Smooth muscle cell (in vitro differentiated cells): ENCODE results near the gene PPP5C. TPM values are rescaled to one million over a fixed set of nuclear protein-coding genes. Genes with fewer than 3 reads are reported as not detected.
A peak's percentile ranks its signal among the peaks of the same experiment; 100 is the strongest.
"Not testable (repeated sequence)": the region's sequence is repeated elsewhere in the genome, so short reads cannot be mapped to it uniquely, and the experiment has no call there.

ENCODE experiments used
- DNase-seq: peaks from one replicate; lab custom pipeline; 2025; ENCODE audit not compliant: unreplicated experiment; lab: John Stamatoyannopoulos, UW
- H2AFZ ChIP-seq: fragments of 200-600 bp; sonication (generic); 2 replicates; pipeline ENCODE4 v1.6.0; 2016; ENCODE audit warnings: antibody characterized with exemption, low read depth, mild to moderate bottlenecking
- H3F3A ChIP-seq: fragments of 200-600 bp; sonication (generic); 2 replicates; pipeline ENCODE4 v1.6.0; 2017; ENCODE audit warnings: antibody characterized with exemption, low read depth
- H3K27ac ChIP-seq: fragments of 200-600 bp; sonication (generic); 2 replicates; pipeline ENCODE4 v1.5.1; 2016; ENCODE audit warnings: low read depth, mild to moderate bottlenecking
- H3K27me3 ChIP-seq: fragments of 200-600 bp; sonication (generic); 2 replicates; pipeline ENCODE4 v1.6.1; 2016; ENCODE audit warnings: low read depth, mild to moderate bottlenecking
- H3K36me3 ChIP-seq: fragments of 200-600 bp; sonication (generic); 2 replicates; pipeline ENCODE4 v1.5.1; 2016; ENCODE audit warnings: low read depth
- H3K4me1 ChIP-seq: fragments of 200-600 bp; sonication (generic); 2 replicates; pipeline ENCODE4 v1.5.1; 2016; ENCODE audit warnings: low read depth
- H3K4me2 ChIP-seq: fragments of 200-600 bp; sonication (generic); 2 replicates; pipeline ENCODE4 v1.6.0; 2016; ENCODE audit warnings: mild to moderate bottlenecking
- H3K4me3 ChIP-seq: fragments of 200-600 bp; sonication (generic); 2 replicates; pipeline ENCODE4 v1.5.1; 2016; ENCODE audit warnings: mild to moderate bottlenecking
- H3K79me2 ChIP-seq: fragments of 200-600 bp; sonication (generic); 2 replicates; pipeline ENCODE4 v1.6.0; 2016; ENCODE audit warnings: low read depth, mild to moderate bottlenecking
- H3K9ac ChIP-seq: fragments of 200-600 bp; sonication (generic); 2 replicates; pipeline ENCODE4 v1.6.0; 2016; ENCODE audit warnings: low read depth
- H3K9me3 ChIP-seq: fragments of 200-600 bp; sonication (generic); replicated peaks from 2 replicates; pipeline ENCODE4 v1.5.1; 2016; ENCODE audit warnings: low read depth
- H4K20me1 ChIP-seq: fragments of 200-600 bp; sonication (generic); 2 replicates; pipeline ENCODE4 v1.6.0; 2016; ENCODE audit warnings: low read depth
- WGBS: methylation state at CpG from one replicate; pipeline ENCODE4 v1.1.7; 2016; ENCODE audit warnings: low lambda C conversion rate; 5-methylcytosine and 5-hydroxymethylcytosine counted together
- polyA plus RNA-seq: library from polyadenylated mRNA; unstranded; fragments of >200 nt; fragmentation: Nextera tagmentation; extraction: Ambion mirVana; gene quantifications from 2 replicates; pipeline ENCODE4 v1.2.1, GENCODE V29; 2016
- total RNA-seq: library from RNA; depleted of rRNA; stranded (reverse); fragments of >200 nt; gene quantifications from 2 replicates; pipeline ENCODE4 v1.2.3, GENCODE V29; 2014
- TF ChIP-seq, protein P1 (sequence below): fragments of 200-600 bp; sonication (generic); IDR thresholded peaks from 2 replicates; pipeline ENCODE4 v1.5.1; 2017; ENCODE audit warnings: borderline replicate concordance, mild to moderate bottlenecking, antibody characterized with exemption; ENCODE audit not compliant: insufficient read depth, poor library complexity, severe bottlenecking

The PPP5C gene
- total and polyA plus RNA-seq, 2 experiments from 2014 or later: 44.9 to 57.7 TPM

DNA sequence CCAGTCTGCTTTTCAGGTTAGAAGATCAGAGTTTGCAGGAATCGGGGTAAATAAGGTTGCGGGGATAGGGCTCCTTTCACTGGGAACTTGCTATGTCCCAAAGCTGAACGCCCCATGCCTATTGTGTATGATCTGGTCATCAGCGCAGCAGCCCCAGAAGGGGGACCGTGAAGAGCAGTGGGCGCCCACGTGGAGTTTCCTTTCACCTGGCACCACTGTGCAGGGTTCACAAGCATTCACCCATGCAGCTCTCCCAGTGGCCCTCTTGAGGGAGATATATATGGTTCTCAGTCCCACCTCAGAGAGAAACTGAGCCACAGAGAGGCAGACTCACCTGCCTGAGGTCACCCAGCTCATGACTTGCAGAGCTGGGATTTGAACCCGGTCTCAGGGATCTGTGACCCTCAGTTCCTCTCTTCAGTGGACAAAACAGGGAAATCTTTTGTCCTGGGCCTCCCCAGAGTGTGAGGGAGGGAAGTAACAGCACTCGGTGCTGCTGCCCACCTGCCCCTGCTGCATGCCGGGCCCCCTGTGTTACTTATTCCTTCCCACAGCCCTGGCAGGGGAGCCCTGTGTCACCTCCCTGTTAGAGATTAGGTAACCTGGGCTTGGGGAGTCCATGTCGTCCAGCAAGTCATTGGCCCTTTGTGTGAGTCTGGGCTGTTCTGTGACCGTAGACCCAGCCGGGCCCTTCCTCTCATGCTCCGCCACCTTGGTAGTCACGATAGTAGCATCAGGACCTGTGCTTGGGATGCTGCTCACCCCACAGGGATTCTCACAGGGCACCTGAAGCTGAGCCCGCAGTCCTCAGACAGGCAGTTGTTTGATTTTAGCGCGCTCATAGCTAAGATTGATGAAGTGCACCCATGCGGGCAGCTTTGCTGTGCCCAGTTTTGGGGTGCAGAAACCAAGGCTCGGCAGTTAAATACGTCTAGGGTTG, 27.9 kb downstream of the PPP5C start:
- H3K27ac ChIP-seq: no peak overlapping the region
- H3K79me2 ChIP-seq: peaks cover 27% of the 10 kb centered on the region
- no peaks in the 10 kb centered on the region for H3K9me3 ChIP-seq
- H3K27me3 ChIP-seq: no peaks in the 10 kb centered on the region
- 92% methylated on average over 21 of the region's 21 CpGs for WGBS
- peaks cover 7% of the 10 kb centered on the region for H3F3A ChIP-seq
- H3K4me3 ChIP-seq: no peak overlapping the region
- H2AFZ ChIP-seq: no peak overlapping the region
- DNase-seq: no peak
- H3K4me2 ChIP-seq: no peak overlapping the region
- no peak overlapping the region for H3K9ac ChIP-seq
- TF ChIP-seq, protein P1, sequence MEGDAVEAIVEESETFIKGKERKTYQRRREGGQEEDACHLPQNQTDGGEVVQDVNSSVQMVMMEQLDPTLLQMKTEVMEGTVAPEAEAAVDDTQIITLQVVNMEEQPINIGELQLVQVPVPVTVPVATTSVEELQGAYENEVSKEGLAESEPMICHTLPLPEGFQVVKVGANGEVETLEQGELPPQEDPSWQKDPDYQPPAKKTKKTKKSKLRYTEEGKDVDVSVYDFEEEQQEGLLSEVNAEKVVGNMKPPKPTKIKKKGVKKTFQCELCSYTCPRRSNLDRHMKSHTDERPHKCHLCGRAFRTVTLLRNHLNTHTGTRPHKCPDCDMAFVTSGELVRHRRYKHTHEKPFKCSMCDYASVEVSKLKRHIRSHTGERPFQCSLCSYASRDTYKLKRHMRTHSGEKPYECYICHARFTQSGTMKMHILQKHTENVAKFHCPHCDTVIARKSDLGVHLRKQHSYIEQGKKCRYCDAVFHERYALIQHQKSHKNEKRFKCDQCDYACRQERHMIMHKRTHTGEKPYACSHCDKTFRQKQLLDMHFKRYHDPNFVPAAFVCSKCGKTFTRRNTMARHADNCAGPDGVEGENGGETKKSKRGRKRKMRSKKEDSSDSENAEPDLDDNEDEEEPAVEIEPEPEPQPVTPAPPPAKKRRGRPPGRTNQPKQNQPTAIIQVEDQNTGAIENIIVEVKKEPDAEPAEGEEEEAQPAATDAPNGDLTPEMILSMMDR: no peak
- H3K36me3 ChIP-seq: no peaks in the 10 kb centered on the region
- H4K20me1 ChIP-seq: peaks cover 38% of the 10 kb centered on the region
- peaks cover 28% of the 10 kb centered on the region for H3K4me1 ChIP-seq

DNA sequence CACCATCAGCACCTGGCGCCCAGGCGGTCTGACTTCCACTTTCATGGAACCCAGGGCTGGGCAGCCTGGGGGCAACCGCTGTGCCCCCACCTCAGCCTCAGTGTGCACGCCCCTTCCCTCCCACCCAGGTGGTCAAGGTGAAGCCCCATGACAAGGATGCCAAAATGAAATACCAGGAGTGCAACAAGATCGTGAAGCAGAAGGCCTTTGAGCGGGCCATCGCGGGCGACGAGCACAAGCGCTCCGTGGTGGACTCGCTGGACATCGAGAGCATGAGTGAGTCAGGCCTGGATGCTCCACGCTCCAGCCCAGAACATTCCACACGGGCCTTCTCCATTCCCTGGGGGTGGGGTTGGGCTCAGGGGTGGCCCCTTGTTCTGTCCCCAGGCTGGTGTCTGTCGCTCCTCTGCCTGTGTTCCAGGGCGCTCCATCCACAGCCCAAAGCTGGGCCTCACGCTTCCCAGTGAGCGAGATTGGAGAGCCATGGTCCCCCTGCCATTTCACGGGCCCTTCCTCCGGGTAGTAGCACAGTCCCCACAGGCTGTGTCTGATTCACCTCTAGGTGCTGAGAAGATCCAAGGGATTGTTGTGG, 28.7 kb downstream of the PPP5C start:
- H3K9ac ChIP-seq, H3K4me2 ChIP-seq, H2AFZ ChIP-seq, H3K36me3 ChIP-seq, H3F3A ChIP-seq, H3K9me3 ChIP-seq, DNase-seq, H3K27me3 ChIP-seq, H3K4me3 ChIP-seq, H3K27ac ChIP-seq: not testable (repeated sequence)
- H3K4me1 ChIP-seq: peaks cover 28% of the 10 kb centered on the region
- H3K79me2 ChIP-seq: peaks cover 21% of the 10 kb centered on the region
- H4K20me1 ChIP-seq: peaks cover 38% of the 10 kb centered on the region
- WGBS: 93% methylated on average over 22 of the region's 22 CpGs

DNA sequence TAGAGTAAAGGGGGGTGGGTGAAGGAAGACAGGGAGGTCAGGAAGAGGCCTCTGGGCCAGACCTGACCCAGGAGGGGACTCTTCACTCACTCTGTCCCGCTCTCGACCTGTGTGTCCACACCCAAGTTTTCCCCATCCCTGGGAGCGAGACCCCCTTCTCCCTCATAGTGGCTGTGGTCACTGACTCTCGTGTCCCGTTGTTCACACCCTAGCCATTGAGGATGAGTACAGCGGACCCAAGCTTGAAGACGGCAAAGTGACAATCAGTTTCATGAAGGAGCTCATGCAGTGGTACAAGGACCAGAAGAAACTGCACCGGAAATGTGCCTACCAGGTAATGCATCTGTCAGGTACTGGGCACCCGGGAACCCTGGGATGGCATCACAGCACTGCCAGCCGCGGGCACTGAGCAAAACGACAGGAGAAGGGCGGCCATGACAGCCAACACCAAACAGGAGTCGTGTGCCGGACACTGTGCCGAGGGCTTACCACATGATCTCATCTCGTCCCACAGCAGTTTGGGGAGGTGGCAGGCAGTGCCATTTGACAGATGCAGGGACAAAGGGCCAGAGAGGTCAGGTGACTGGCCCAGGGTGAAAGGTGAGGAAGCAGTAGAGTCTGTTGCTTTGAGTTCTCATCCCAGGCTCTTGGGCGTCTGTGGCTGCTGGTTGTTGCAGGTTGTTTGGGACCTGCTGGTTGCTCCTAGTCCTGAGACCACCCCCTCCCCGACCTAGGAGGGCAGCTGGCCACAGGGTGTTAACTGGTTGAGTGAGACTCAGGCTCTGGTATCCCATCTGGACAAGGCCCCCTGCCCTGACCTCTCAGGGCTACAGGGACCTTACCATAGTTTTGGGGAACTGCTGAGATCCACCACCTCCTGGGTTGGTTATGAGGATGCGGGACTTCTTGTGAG, 29.6 kb downstream of the PPP5C start:
- WGBS: 96% methylated on average over 20 of the region's 20 CpGs
- Histone ChIP-seq H4K20me1 (peaks cover 37% of the 10 kb centered on the region), H3K9ac (no peak overlapping the region), H3K4me2 (no peak overlapping the region), H3K36me3 (peaks cover 4% of the 10 kb centered on the region), H3K4me3 (no peak overlapping the region), H3K4me1 (peaks cover 27% of the 10 kb centered on the region), H3K27ac (no peak overlapping the region), H3K79me2 (peaks cover 16% of the 10 kb centered on the region), H3K27me3 (no peaks in the 10 kb centered on the region), H3F3A (peaks cover 7% of the 10 kb centered on the region), H2AFZ (no peak overlapping the region), H3K9me3 (no peaks in the 10 kb centered on the region)
- TF ChIP-seq, protein P1: no peak
- DNase-seq: no peak

DNA sequence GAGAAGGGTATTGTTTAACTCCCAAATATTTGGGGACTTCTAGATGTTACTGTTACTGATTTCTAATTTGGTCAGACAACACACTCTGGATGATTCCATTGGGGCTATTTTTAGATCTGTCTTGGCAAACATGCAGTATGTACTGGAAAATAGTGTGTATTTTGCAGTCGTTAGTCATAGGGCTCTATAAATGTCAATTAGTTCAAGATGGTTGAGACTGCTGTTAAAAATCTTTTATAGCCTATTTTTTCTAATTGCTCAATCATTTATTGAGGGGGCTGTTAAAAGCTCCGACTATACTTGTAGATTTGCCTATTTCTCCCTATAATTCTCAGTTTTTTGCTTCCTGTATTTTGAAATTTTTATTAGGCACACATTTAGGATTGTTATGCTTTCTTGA, 31.4 kb downstream of the PPP5C start:
- H3K9ac ChIP-seq: no peak overlapping the region
- 34% methylated on average over 2 of the region's 2 CpGs for WGBS
- peak overlapping the region; percentile 68 for H3K4me2 ChIP-seq
- H3K4me3 ChIP-seq: no peak overlapping the region
- TF ChIP-seq, protein P1: no peak
- H3K36me3 ChIP-seq: peaks cover 6% of the 10 kb centered on the region
- H3K9me3 ChIP-seq: no peaks in the 10 kb centered on the region
- no peak for DNase-seq
- H3F3A ChIP-seq: peaks cover 7% of the 10 kb centered on the region
- H3K27ac ChIP-seq: peak overlapping the region; percentile 86
- no peak overlapping the region for H2AFZ ChIP-seq
- peaks cover 13% of the 10 kb centered on the region for H3K4me1 ChIP-seq
- H3K27me3 ChIP-seq: no peaks in the 10 kb centered on the region
- H4K20me1 ChIP-seq: peaks cover 31% of the 10 kb centered on the region
- H3K79me2 ChIP-seq: peaks cover 11% of the 10 kb centered on the region
